Measurements from ENCODE around the gene FKBP5. TPM values are rescaled to one million over a fixed set of nuclear protein-coding genes. Genes with fewer than 3 reads are reported as not detected.
A peak's percentile ranks its signal among the peaks of the same experiment; 100 is the strongest.

FKBP5 gene
- total and polyA plus RNA-seq, 2 of the 4 experiments (the other 2 are of a cell fraction): 6.8 to 7.0 TPM

DNA sequence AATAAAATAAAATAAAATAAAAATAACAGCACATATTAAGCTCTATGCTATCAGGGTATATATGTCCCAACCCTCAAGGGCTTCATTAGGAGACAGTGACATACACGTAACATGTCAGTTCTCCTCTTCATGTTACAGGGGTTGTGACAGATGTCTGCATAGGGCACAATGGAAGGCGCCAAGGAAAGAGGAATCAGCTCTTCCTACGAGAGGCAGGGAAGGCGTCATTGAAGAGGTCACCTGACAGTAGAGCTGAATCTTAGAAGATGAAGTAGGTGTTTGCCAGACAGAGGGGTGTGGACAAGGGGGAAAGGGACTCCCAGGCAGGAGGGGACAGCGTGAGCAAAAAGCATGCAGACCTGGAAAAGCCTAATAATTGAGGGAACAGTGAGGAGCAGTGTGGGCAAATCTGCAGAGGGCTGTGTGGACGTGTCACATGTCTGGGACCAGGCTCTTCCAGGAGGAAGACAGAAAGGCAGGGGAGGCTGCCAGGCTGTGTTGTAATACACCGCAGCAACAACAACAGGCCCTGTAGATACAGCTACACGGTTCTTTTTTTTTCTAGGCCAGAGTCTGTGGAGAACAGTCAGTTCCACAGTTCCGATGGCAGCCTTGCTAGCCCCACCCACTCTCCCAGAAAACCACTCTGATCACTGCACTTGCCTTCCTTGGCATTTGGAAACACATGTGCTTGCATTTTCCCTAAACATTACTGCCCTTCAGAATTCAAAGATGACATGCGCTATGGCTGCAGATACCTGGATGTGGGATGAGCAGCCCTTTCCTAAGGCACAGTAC lies 2.5 kb upstream of the FKBP5 start:
- no TSS peak for BruUV-seq (replicated peaks)
- Histone ChIP-seq H4K91ac (ENCODE audit: insufficient read depth, low read depth, low read length) (no peak overlapping the region), H3K27me3 (ENCODE audit: control insufficient read depth, insufficient read depth, low read length) (no peaks in the 10 kb centered on the region), H2AFZ (replicated peaks; ENCODE audit: low read length, poor library complexity) (peak overlapping the region; percentile 7), H3K9me3 (ENCODE audit: control insufficient read depth, insufficient read depth, low read length) (peaks cover 3% of the 10 kb centered on the region), H3K9me1 (ENCODE audit: insufficient read depth, low read length) (peaks cover 2% of the 10 kb centered on the region; the same call in 1 of the 2 replicates), H2BK120ac (ENCODE audit: low read depth, low read length) (no peak overlapping the region), H3K4me2 (ENCODE audit: low read depth, low read length) (no peak overlapping the region), H3K4me3 (ENCODE audit: insufficient read depth, low read depth, low read length) (no peak overlapping the region), H2BK15ac (ENCODE audit: low read depth, low read length) (no peak overlapping the region), H3K4me1 (ENCODE audit: control insufficient read depth, insufficient read depth, low read length) (peaks cover 2% of the 10 kb centered on the region; the same call in 1 of the 2 replicates), H2AK5ac (ENCODE audit: low read depth, low read length) (no peak overlapping the region), H2BK5ac (ENCODE audit: low read depth, low read length, poor library complexity, severe bottlenecking) (no peak overlapping the region), H3K56ac (ENCODE audit: extremely low read depth, insufficient read depth, low read length) (no peak overlapping the region), H3K4ac (ENCODE audit: low read depth, low read length) (no peak overlapping the region), H2BK20ac (ENCODE audit: low read depth, low read length) (no peak overlapping the region), H3K18ac (ENCODE audit: low read depth, low read length) (no peak overlapping the region), H3K27ac (ENCODE audit: insufficient read depth, low read length) (no peak overlapping the region), H4K5ac (ENCODE audit: low read depth, low read length) (no peak overlapping the region), H3K79me1 (ENCODE audit: low read depth in 1 of 2, low read length in 2 of 2) (peaks cover 3 to 6% of the 10 kb centered on the region in 2 experiments; a peak in 2 of 4 replicates), H3K9ac (ENCODE audit: low read depth, low read length) (no peak overlapping the region), H3K36me3 (ENCODE audit: control insufficient read depth, insufficient read depth, low read length) (no peaks in the 10 kb centered on the region), H4K20me1 (ENCODE audit: insufficient read depth, low read length) (peaks cover 5% of the 10 kb centered on the region; the same call in 1 of the 2 replicates), H3K14ac (replicated peaks; ENCODE audit: low read depth, low read length) (no peak overlapping the region), H2AK9ac (replicated peaks; ENCODE audit: low read depth, low read length, poor library complexity) (no peak overlapping the region), H3K23ac (ENCODE audit: low read depth, low read length) (0 out of 2 replicates have a peak overlapping the region, but pooled peaks have one; percentile 16), H4K8ac (ENCODE audit: low read depth in 2 of 2, low read length in 2 of 2) (no peak overlapping the region)
- ATAC-seq (ENCODE audit: low read depth) (no peak), DNase-seq (peak; percentile 44)
- no peak for TF ChIP-seq RCOR1 (IDR thresholded peaks at IDR 0.05; ENCODE audit: insufficient replicate concordance, low read length)
- TF ChIP-seq BHLHE40 (IDR thresholded peaks at IDR 0.05; ENCODE audit: low read depth, low read length): no peak
- TF ChIP-seq CEBPB (IDR thresholded peaks at IDR 0.05; ENCODE audit: low read depth, low read length): peak; percentile 48
- in situ Hi-C loops (cut with MboI; ENCODE audit: low sequenced_read_pairs): loop anchor here (5.0 kb wide), 1 partner anchor 36 kb away; no protein-coding TSS in a partner anchor
- intact Hi-C loops (cut with micrococcal nuclease): no loop called here
- POLR2A ChIA-PET (ENCODE audit: unreplicated experiment): no interaction called here
- dilution Hi-C loops (cut with HindIII; ENCODE audit: low sequenced_read_pairs, unreplicated experiment): no loop called here
- CTCF ChIA-PET: no interaction called here
- WGBS, 2 experiments (ENCODE audit: extremely low coverage in 2 of 2, insufficient read length in 1 of 2): 49% methylated on average over 4 of the region's 10 CpGs; no CpG with 5 or more reads in 1 of the 2 experiments
